Stimulated activated CD8-positive, alpha-beta memory T cell treated with anti-CD3 and anti-CD28 coated beads, Interleukin-7, amount 100 ng/mL, for 24 hours (primary cell): ENCODE measurements around the gene SFXN3.

ENCODE experiments used
- DNase-seq: peaks from one replicate; pipeline ENCODE4 v3.0.0-alpha.2; 2020; ENCODE audit warnings: low read depth

Gene SFXN3

DNA sequence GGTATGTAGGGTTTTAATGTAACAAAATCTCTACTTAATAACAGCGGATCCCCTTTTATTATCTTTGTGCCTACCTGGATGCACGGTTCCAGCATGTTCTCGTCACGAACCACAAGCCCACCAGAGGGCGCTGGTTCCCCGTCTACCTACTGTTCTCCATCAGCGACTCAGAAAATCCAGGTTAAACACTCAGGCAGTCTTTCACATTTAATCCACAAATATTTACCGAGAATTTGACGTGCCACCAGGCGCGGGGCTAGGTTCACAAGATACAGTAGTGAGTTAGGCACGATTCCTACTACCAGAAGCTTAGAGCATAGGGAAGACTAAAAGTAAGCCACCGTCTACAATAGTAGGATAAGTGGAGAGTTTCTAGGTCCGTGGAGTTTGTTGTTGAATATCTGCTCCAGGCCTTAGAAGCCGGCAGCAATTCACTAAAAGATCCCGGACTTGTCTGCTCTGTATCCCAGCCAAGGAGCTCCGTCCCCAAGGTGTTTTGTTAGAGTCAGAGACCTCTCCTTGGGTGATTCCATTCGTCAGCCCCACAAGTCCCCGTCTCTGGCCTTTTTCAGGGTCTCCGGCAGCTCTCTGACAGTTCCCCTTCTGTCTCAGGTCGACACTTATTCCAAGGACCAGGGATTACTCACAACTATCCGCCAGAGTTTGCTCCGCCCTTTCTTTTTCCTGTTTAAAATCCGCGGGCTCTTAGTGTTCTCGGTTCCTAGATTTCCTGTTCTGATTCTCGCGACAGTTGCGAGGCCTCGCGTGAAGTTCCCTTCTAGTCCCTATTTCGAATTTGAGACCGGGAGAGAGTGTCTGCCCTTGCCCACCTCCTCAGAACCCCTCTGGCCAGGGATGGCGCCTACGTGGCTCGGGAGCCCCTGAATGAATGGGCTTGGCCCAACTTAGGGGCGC lies 29.3 kb downstream of the SFXN3 start:
- DNase-seq: peak; percentile 89

DNA sequence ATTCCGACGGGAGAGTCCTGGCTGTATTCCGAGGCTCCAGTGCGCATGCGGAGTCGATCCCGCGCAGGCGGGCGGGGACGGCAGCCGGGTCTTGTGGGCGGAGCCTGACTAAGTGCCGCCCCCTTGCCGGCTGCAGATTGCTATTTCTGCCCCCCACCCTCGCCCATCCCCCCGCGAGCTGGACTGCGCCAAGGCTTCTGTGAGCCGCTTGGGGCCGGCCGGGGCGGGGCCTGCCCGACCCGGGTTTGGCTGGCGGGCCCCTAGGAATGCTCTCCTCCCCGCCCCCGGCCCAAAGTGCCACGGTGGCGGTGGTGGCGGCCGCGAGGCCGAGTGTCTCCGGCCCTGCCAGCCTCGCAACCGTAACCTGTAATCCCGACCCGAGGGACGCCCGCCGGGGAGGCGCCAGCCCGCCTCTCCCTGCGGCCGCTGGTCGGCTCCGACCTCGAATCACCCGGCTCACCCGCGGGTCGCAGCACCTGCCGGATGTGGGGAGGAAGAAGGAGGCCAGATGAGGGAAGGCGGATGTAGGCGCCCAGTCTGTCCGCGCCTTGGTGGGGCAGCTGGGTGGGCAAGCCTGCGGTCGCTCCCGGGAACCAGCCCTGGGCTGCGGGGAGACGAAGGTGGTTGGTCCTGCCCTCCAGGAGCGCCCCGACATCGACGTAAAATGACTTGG lies 30.1 kb downstream of the SFXN3 start:
- DNase-seq: peak; percentile 84

DNA sequence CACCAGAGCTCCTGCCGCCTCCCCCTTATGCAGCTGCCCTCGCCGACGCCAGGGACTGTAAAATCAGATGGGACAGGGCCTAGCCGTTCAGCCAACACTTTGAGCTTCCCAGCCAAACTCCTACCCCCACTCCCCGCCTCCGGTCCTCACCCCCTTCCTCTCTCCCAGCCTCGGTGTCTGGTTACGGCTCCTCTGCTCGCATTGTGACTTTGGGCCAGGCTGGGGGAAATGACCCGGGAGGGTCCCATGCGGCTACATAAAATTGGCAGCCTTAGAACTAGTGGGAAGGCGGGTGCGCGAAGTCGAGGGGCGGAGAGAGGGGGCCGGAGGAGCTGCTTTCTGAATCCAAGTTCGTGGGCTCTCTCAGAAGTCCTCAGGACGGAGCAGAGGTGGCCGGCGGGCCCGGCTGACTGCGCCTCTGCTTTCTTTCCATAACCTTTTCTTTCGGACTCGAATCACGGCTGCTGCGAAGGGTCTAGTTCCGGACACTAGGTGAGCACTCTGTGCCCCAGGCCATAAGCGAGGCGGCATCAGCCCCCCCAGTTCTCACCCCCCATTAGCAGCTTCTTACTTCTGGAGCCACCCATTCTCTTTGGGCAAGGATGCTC lies 30.7 kb downstream of the SFXN3 start, which contains the start of gene KAZALD1:
KAZALD1 (plus strand) TSS at position 366 of the 608 bp plus-strand sequence. CDS start 604 bp downstream, outside the sequence.
- DNase-seq: no peak

DNA sequence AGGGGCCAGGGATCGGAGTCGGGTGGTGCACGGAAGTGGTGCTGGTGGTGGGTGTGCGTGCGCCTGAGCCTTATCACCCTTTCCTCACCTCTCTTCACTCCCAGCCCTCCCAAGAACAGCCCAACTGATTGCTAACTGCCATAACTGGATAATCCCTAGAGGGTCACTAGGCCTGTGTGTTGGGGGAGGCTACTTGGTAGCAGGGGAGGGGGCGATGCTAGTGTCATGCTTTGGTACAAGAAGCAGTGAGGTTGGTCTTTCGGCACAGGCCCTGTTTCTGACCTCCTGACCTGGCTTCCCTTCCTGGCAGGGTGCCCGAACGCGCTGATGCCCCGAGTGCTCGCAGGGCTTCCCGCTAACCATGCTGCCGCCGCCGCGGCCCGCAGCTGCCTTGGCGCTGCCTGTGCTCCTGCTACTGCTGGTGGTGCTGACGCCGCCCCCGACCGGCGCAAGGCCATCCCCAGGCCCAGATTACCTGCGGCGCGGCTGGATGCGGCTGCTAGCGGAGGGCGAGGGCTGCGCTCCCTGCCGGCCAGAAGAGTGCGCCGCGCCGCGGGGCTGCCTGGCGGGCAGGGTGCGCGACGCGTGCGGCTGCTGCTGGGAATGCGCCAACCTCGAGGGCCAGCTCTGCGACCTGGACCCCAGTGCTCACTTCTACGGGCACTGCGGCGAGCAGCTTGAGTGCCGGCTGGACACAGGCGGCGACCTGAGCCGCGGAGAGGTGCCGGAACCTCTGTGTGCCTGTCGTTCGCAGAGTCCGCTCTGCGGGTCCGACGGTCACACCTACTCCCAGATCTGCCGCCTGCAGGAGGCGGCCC lies 31.4 kb downstream of the SFXN3 start:
- no peak for DNase-seq

DNA sequence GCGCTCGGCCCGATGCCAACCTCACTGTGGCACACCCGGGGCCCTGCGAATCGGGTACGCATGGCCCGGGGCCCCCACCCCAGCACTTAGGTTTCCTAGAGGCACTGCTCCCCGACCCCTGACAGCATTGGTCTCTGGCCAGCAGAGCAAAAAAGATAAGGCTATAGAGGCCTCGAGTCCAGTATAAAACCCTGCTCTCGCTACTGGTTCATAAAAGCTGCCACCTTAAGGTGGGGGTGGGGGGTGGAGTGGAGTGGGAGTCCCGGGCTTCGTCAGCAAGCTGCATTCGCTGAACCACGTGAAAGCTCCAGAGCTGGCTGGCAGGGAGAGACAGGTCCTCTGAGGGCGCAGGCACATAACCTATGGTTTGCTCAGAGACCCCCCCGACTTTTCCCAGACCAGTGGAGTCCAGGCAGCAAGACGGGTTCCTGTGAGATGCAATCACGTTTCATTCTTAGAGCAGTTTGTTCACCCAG lies 32.1 kb downstream of the SFXN3 start:
- DNase-seq: no peak

DNA sequence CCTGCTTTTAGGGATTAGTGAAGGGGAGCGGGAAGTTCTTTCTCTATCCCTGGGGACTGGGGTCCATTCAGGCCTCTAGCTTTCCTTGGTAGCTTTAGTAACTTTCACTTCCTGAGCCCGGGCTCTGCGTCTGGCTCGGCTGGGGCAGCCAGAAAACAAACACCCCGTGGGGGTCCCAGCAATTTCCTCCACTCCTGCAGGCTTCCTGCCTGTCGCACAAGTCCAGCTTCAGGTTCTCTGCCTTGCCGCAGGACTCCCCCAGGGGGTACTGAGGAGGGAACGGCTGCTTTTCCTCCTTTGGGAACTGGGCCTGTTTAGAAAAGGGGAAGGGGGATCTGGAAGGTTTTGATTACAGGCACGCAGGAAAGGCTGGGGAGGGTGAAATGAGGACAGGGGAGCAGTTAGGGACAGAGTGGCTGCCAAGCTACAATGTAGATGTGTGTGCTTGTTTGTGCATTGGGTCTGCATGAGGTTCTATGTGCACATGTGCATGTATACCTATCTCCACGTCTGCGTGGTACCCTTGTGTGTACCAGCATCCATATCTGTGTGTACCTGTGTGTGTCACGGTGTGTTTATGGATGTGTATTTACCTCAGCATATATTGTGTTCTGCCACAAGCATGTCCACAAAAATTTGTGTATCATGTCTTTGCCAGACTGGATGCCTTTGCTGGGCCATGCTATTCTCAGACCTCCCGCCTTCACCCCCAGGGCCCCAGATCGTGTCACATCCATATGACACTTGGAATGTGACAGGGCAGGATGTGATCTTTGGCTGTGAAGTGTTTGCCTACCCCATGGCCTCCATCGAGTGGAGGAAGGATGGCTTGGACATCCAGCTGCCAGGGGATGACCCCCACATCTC lies 32.7 kb downstream of the SFXN3 start:
- DNase-seq: no peak

DNA sequence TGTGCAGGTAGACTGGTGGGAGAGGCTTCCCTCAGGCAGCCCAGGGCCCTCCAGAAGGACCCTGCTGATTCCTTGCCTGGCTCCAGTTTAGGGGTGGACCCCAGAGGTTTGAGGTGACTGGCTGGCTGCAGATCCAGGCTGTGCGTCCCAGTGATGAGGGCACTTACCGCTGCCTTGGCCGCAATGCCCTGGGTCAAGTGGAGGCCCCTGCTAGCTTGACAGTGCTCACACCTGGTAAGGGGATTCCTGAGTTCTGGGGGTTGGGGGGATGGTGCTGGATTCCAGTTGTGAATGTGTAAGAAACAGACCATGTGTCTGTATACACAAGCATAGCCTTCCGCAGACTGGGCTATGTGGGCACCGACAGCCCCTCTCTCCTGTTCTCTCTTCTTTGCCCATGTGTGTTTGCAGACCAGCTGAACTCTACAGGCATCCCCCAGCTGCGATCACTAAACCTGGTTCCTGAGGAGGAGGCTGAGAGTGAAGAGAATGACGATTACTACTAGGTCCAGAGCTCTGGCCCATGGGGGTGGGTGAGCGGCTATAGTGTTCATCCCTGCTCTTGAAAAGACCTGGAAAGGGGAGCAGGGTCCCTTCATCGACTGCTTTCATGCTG lies 33.5 kb downstream of the SFXN3 start:
- no peak for DNase-seq

DNA sequence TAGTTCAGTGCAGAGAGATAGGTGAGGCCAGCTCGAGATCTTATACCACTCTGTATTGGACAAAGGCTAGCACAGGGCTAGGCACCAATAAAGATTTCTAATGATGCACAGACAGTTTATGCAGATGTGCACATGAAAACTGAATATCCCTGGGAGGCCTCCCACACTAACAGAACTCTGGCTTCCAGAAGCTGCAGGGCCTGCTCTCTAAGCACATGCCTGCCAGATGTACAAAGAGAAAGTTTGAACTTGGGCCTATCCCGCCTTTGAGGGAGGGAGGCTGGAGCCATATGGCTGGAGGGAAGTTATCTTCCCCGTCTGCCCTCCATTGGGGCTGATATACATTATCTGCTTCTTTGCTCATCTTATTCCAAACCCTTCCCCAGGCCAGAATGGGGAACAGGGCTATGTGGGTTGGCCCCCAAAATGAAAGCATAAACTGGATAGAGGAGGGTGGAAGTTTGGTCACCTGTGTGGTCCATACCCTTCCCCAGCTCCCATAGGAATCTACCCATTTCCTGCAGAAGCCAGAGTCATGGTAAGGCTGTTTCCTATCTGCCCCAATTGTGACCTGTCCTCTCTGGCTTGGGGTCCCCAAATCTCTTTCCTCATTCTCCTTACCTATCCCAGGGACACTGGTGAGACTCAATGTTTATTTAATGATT lies 34.6 kb downstream of the SFXN3 start:
- no peak for DNase-seq

DNA sequence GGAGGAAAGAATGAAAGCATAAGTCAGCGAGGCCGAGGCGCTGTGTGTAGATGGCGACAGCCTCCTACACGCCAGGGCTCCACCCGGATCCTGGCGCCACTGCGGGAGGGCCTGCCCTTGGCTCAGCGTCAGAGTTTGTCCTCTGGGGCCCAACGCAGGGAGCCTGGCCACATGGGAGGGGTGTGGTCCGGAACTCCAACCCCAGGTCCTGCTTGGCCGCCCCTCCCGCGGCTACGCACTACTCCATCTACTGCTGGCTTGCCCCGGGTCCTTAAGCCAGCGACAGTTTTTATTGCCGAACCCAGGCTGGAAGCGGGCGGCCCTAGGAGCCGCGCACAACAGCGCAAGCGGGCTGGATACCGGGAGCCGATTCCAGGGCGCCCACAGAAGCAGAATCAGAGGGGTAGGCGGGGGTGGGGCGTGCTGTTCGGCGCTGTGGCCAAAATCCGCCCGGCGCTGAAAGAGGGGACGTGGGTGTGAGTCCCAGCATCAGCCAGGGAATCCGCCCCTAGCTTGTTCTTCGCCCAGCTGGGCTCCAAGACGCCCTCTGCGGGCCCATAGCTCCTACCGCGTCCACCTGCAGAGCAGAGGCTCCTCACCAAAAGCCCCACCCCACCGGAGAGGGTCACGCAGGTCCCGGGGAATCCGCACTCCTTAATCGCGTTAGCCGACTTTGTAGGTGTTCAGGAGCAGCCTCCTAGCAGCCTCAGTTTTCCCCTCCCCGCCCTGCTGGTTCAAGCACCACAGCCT lies 35.3 kb downstream of the SFXN3 start:
- no peak for DNase-seq

DNA sequence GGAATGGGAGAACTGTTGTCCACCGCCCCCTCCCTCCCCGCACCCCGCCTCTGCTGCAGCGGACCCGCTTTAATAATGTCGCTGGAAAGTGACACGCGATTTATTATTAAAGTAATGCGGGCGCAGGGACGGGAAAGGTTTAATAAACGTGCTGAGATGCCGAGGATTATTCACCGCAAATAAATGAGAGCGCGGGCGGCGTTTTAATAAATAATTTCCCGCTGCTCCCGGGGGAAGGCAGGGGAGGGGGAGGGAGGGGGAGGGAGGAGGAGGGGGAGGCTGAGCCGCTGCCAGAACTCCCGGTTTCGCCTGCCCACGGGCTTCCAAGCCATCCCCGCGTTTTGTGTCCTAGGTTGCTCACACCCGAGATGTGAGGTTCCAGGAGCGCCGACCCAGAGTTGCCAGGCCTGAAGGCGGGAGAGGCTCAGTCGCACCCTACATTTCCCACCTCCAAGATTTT lies 35.9 kb downstream of the SFXN3 start:
- DNase-seq: no peak

DNA sequence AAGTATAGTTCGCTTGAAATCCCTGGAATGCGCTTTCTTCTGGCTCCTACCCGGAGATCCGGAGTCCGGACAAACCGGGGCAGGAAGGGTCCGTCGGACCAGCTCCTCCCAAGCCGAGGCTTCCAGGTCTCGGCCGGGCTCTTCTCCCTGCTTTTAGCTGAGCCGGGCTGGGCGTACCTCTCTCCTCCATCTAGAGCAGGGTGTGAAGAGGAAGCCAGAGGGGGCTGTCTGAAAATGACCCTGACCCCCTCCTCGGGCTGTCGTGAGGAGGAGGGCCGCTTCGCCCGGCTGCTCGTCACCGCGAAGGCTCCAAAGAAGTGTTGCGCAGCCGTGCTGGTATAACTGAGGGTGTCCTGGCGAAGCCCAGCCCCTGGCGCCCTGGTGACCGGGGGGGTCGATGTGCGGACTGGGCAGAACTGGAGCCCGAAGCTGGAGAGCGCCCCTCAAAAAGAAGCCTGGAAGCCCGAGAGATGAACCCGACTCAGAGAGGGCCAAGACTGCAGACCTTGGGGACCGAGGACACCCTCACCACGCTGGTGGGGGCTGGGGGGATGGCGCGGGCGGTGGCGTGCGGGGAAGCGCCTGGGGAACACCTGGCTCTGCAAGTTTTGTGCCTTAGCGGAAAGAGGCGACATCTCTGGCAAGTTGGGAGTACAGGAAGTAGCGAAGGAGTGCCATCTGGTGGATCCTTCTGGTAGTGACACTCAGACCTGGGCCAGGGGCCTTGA lies 36.5 kb downstream of the SFXN3 start:
- DNase-seq: peak; percentile 64

DNA sequence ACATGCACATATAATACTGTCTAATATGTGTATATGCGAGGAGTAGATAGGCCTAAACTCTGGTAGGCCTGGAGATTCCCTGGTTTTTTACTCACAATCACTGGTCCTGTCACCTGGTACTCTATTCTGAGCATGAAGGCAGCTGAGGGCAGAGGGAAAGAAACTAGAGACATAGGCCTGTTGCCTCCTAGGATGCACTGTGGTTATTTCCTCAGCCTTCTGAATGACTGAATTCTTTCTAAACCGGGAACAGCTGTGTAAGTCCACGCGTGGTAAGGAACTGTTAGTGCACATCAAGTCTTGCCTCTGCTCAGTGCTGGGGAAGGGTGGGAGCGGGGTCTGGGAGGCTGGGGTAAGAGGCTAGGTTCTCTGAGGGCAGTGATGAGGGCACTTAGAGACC lies 38.4 kb downstream of the SFXN3 start:
- DNase-seq: no peak

DNA sequence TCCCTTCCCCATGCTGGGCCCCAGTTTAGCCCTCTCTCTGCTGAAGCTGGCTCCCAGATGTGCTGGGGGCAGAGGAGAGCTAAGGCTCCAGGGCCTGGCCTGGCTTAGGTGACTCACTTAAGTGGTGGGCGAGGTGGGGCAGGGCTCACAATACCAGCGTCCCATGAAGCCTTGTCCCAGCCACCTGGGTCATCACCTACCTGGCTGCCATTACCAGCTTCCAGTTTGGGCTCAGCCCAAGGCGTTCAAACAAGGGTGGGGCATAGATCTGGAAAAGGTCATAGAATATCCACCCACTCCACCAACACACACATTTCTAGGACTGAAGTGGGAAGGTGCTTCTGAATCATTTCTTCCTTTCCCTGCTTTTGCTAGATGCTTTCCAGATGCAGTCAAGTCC lies 39.1 kb downstream of the SFXN3 start:
- no peak for DNase-seq

DNA sequence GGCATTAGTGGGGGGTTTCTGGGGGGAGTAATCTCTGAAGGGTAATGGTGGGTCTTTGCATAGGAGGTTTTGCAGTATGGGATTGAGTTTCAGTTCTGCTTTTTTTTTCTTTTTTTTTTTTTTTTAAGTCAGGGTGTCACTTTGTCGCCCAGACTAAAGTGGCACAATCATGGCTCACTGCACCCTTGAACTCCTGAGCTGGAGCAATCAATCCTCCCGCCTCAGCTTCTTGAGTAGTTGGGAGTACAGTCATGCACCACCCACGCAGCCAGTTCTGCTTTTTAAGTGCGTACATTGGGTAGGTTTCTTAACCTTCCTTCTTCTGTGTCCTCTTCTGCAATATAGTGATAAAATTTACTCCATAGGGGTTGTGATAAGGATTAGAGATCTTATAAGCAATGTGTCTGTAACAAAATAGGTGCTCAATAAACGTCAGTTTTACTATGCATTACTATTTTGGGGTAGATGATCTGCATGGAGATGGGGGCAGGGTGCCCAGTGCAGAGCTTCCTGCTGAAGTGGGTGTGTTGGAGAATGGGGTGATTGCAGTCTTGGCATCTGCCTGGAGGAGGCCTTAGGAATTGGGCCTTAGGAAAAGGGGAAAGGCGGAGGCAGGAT lies 40.3 kb downstream of the SFXN3 start:
- no peak for DNase-seq

DNA sequence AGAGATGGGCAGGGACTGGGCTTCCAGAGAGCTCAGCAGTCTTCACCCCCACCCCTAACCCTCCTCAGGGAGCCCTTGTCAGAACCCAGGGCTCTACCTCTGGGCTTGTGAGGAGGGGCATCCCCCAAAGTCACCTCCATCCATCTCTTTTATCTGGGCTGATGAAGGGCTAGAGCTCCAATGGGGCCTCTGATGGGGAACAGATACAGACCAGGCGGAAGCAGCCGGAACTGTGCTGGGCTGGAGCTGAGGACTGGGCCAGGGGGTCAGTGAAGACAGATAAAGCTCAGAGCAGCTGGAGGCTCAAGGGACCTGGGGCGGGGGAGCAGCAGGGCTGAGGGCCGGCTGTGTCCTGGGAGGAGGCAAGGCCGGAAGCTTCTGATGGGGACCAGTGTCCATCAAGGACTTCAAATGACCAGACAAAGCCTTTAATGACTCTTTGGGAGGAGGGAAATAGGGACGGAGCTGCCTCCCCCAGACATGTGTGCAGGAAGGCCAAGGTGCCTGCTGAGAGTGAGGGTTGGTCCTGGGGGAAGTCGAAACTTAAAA lies 40.9 kb downstream of the SFXN3 start:
- no peak for DNase-seq

DNA sequence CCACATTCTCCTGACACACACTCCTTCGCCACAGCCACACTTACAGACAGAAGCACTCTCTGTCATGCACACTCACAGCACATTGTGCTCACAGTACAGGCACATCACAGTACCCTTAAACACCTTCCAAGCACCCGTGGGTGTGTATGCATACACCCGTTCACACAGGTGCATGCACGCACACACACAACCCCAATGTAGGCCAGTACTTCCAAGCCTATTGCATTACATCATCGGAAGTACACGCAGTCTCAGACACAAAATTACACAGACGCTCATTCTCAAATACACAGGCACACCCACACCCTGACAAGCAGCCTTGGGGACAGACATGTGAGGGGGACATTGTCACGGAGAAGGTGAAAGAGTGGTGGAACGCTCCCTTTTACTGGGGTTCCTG lies 41.9 kb downstream of the SFXN3 start:
- no peak for DNase-seq

DNA sequence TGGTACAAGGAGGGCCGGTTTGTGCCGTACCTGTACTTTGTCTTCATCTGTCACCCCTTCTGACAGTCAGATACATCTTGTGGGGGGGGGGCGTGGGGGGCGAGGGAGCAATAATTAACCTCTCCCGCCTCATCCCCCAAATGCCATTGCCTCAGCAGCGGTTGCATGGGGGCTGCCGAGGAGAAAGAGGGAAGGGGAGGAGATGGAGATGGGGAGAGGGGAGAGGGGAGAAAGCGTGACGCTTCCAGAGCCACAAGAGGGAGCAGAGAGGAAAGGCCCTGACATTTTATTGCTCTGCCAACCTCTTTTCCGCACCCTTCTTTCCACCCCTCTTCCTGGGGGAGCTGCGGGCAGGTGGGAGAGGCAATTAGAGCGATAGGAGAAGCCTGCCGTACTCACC lies 42.6 kb downstream of the SFXN3 start:
- DNase-seq: no peak

DNA sequence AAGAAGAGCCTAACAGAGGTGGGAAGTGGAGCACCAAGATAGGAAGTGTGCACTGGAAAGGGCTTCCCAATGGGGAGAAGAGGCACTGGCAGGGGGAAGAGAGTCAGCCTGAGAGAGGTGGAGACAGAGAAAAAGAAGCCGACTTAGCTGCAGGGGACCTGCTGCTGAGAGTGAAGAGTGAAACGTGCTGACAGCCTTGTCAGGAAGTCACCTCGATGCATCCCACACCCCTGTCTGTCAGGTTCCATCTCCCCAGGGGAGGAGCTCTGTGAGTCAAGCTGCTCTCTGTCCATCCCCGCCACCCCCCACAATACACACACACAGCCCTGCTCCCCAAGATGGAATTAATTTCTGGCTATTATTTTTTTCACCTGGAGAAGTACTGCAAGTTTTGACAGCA lies 44.7 kb downstream of the SFXN3 start:
- DNase-seq: no peak
